Epithelial cell of proximal tubule (primary cell): ENCODE measurements around the gene SELENOP. TPM values are rescaled to one million over a fixed set of nuclear protein-coding genes. Genes with fewer than 3 reads are reported as not detected.
"Not testable (repeated sequence)": the region's sequence is repeated elsewhere in the genome, so short reads cannot be mapped to it uniquely, and the experiment has no call there.

ENCODE experiments used
- DNase-seq: peaks from one replicate; pipeline ENCODE4 v3.0.0-alpha.2; 2011; ENCODE audit warnings: low read depth
- H3K4me3 ChIP-seq: 2 replicates; pipeline ENCODE4 v1.5.1; 2011; ENCODE audit warnings: low read depth, mild to moderate bottlenecking, low read length
- total RNA-seq: library from RNA; depleted of rRNA; stranded (reverse); fragments of >200 nt; gene quantifications from 2 replicates; pipeline ENCODE4 v1.2.3, GENCODE V29; 2015
- TF ChIP-seq, protein P1 (sequence below): conservative IDR thresholded peaks from 2 replicates; pipeline ENCODE4 v1.5.1; 2012; ENCODE audit warnings: low read depth, mild to moderate bottlenecking, low read length

Gene SELENOP
- total RNA-seq, 1 donor from 2014 or later = 11.9 TPM

DNA sequence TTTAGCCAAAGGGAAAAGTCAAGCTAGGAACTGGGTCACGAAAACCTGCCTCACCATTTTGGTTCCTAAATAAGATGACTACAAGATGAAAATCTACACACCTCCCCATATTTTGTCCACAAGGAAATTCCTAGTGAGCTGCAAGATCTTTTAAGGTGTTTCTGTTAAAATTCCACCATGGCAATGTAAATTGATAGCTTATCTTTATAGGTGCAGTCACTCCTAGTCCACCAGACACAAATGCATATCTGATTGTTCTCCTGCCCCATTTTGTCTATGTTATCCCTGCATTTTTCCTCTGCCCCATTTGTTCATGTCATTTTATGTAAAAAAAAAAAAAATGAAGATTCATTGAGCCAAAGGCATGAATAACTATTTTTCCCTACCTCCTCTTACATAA is 41.1 kb upstream of the SELENOP start:
- no peak for DNase-seq
- TF ChIP-seq, protein P1, sequence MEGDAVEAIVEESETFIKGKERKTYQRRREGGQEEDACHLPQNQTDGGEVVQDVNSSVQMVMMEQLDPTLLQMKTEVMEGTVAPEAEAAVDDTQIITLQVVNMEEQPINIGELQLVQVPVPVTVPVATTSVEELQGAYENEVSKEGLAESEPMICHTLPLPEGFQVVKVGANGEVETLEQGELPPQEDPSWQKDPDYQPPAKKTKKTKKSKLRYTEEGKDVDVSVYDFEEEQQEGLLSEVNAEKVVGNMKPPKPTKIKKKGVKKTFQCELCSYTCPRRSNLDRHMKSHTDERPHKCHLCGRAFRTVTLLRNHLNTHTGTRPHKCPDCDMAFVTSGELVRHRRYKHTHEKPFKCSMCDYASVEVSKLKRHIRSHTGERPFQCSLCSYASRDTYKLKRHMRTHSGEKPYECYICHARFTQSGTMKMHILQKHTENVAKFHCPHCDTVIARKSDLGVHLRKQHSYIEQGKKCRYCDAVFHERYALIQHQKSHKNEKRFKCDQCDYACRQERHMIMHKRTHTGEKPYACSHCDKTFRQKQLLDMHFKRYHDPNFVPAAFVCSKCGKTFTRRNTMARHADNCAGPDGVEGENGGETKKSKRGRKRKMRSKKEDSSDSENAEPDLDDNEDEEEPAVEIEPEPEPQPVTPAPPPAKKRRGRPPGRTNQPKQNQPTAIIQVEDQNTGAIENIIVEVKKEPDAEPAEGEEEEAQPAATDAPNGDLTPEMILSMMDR = no peak

DNA sequence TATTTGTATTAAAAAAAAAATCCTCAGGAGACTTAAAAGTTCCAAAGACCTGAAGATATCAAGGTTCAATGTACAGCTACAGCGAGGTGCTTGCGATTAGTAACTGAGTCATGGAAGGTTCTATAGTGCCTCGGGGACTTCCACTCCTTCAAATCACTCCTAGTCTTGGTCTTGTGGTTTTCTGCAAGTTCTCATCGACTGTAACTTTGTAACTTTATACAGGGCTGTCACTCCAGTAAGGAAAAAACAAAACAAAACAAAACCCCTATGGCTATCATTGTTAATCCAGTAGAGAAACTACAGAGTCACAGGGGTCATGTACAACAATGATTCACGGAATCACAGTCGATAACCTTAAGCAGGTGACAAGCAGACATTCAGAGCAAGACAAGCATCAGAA is 39.8 kb upstream of the SELENOP start:
- TF ChIP-seq, protein P1 = no peak
- peak; percentile 4 for DNase-seq
- H3K4me3 ChIP-seq = no peak overlapping the region

More for the DNA sequence above, 41.1 kb upstream of the SELENOP start:
- no peak overlapping the region for H3K4me3 ChIP-seq

DNA sequence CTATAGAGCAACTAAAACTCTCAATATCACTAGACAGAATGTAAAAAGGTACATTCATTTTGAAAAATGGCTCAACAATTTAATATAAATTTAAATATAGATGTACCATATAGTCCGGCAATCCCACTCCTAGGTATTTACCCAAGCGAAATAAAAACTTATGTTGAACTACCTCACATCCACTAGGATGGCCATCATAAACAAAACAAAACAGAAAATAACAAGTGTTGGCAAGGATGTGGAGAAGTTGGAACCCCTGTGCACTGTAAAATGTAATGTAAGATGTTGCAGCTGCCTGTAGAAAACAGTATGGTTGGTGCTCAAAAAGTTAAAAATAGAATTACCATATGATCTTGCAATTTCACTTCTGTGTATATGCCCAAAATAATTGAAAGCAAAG is 36.9 kb upstream of the SELENOP start:
- H3K4me3 ChIP-seq = no peak overlapping the region
- DNase-seq = no peak
- TF ChIP-seq, protein P1 = no peak

GRCh38 chr5:42844408-42844807 is 32.7 kb upstream of the SELENOP start:
- not testable (repeated sequence) for DNase-seq, H3K4me3 ChIP-seq

- no peak for DNase-seq
- H3K4me3 ChIP-seq = no peak overlapping the region
- TF ChIP-seq, protein P1 = no peak
These were observed 32.1 kb upstream of the SELENOP start for GRCh38 chr5:42843675-42844292.

DNA sequence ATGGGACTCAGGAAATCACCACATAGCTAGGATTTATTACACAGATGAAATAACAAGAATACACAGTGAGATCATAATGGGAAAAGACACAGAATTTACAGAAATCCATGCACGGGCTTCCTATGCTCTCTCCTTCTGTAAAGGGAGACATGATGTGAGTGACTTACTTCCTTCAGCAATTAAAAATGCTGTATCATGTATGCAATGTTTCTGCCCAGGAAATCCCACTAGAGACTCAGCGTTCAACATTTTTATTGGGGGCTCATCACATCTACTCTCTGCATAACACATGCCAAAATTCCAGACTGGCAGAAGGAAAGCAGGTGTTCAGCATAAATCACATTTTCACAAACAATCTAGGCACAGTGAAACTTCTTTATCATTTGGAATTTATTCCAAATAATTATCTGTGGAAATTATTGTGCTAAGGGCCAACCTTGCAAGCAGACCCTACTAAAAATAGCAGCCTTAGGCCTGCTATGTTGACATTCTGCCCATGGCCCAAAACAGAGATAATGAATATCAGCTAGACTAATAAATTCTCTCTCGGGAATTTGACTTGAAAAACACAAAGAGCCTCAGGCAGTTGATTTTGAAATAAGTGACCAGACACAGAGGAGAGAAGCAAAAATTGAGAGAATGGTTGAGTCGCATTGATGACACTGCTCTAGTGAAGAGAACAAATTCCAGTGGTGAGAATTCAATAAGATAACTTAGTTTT is 31.4 kb upstream of the SELENOP start:
- H3K4me3 ChIP-seq = no peak overlapping the region
- no peak for DNase-seq
- TF ChIP-seq, protein P1 = no peak

DNA sequence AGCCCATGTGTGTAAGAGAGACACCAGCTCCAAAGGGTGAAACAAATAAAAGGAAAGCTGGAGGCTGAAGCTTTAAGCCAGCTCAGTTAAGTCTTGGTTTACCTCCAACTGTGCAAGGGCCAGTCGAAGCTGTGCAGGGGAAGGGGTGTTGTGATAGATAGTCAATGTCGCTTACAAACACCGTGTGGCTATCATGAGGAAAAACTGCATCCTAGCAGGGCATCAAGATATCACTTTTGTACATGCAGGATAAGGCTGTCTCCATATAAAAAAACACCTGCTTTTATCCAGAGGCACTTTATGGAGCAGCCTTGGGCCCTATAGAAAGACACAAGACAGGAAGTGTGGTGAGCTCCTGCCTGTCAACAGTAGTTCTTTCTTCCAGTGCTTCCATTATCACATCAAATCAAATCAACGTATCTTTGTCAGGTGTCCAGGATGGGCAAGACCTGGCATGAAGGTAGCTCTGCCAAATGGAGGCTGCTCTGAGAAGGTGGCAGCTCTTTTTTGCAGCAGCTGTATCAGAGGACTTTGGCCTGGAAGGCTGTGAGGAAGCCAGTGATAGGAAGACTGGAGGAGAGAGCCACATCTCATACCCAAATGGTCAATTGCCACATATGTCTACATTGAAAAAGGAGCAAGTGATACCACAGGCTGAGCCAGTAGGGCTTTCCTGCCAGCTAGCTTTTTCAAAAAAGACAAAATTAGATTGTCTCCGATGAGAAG is 29.3 kb upstream of the SELENOP start:
- no peak overlapping the region for H3K4me3 ChIP-seq
- no peak for DNase-seq
- TF ChIP-seq, protein P1 = no peak
